RWPE1 (cell line): ENCODE results near the gene ADIPOR2.

ENCODE experiments used
- CTCF ChIA-PET: fragments of 350-600 bp; sonication (Branson Sonifier 250); formaldehyde crosslinking; extraction: SDS; loops from one replicate; lab custom pipeline; 2021; lab: Yijun Ruan, JAX
- POLR2A ChIA-PET: fragments of 400-600 bp; formaldehyde crosslinking; extraction: SDS; loops from one replicate; lab custom pipeline; 2020; ENCODE audit warnings: antibody characterized with exemption; ENCODE audit not compliant: low non-redundant PET; lab: Yijun Ruan, JAX
- DNase-seq: peaks from one replicate; pipeline ENCODE4 v3.0.0; 2012; ENCODE audit warnings: low spot score
- H3K27ac ChIP-seq: fragments of 450-650 bp; 2 replicates; pipeline ENCODE4 v1.5.1; 2017
- CTCF ChIP-seq: fragments of 450-650 bp; conservative IDR thresholded peaks from 2 replicates; pipeline ENCODE4 v1.5.1; 2017; ENCODE audit warnings: low read depth, mild to moderate bottlenecking

Gene ADIPOR2

GRCh38 chr12:1662761-1663439, 28.0 kb upstream of the ADIPOR2 start:
- H3K27ac ChIP-seq, result no peak overlapping the region
- no peak for DNase-seq
- TF ChIP-seq CTCF, result no peak
- ChIA-PET POLR2A (no interaction called here), CTCF (no interaction called here)

DNA sequence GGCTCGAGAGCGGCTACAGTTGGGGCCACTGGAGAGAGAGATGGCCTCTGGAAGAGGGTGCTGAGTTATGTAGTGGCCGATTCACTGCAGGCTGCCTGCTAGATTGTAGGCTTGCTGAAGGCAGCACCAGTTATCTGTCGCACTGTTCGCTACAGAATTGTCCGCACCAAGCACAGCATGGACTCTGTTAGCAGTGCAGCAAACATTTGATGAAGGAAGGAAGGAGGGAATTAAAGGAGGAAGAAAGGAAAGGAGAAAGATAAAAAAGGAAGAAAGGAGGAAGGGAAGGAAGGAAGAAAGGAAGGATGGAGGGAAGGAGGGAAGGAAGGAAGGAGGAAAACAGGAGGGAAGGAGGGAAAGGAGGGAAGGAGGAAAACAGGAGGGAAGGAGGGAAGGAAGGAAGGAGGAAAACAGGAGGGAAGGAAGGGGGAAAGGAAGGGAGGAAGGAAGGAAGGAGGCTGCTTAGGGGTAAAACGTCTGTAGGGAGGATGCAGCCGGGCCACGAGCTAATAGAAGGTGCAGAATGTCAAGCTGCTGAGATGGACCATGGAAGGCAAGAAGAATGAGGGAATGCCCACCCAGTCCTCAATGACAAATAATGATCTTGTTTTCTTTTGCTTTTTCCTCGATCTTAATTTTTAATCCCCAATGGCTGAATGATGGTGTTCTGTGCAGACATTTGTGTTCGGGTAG, 27.3 kb upstream of the ADIPOR2 start:
- POLR2A ChIA-PET, result interaction anchor here (0.5 kb wide), 1 partner anchor 23 kb away, joined by 6 read pairs; no protein-coding TSS in a partner anchor
- TF ChIP-seq CTCF, result no peak
- DNase-seq, result no peak
- CTCF ChIA-PET, result interaction anchor here (0.5 to 0.6 kb wide), 2 partner anchors 21 to 248 kb away, joined by 3 read pairs; no protein-coding TSS in a partner anchor
- no peak overlapping the region for H3K27ac ChIP-seq

GRCh38 chr12:1665366-1665765, 25.5 kb upstream of the ADIPOR2 start:
- POLR2A ChIA-PET, result no interaction called here
- DNase-seq, result no peak
- no peak for TF ChIP-seq CTCF
- CTCF ChIA-PET, result no interaction called here
- H3K27ac ChIP-seq, result no peak overlapping the region

DNA sequence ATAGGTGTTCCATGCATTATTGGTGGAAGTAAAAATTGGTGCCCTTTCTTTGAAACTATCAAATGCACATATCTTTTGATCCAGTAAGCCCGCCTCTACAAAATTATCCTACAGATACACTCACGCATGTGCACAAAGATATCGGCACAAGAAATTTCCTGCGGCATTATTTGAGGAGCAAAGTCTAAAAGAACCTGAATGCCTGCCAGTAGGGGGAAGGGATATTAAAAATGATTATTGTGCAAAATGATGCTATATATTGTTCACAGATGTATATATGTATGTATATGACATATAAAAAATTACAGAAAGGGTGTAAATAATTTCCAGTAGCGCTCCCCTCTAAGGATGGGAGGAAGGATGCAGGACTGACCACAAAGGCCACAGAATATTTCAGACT, 24.7 kb upstream of the ADIPOR2 start:
- no peak for DNase-seq
- ChIA-PET CTCF (no interaction called here), POLR2A (no interaction called here)
- no peak for TF ChIP-seq CTCF
- H3K27ac ChIP-seq, result no peak overlapping the region

DNA sequence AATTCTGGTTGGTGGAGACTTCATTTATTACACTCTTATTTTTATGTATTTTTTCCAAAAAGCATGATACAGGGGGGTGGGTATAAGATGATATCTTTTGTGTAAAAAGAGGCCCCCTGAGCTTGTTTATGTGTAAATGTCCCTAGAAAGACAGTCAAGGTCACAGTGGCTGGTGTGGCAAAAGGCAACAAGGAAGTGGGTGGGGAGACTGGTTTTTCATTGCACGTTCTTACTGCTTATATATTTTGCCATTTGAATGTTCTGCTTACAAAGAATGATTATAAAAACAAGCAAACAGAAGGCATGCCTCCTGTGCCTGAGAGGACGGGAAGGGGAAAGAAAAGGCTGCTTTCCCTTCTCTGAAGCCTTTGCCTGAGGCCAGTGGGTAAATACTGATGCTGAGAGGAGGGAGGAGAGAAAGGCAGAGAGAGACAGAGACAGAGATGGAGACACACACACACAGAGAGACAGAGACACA, 24.1 kb upstream of the ADIPOR2 start:
- ChIA-PET CTCF (no interaction called here), POLR2A (no interaction called here)
- no peak for TF ChIP-seq CTCF
- no peak for DNase-seq
- no peak overlapping the region for H3K27ac ChIP-seq

DNA sequence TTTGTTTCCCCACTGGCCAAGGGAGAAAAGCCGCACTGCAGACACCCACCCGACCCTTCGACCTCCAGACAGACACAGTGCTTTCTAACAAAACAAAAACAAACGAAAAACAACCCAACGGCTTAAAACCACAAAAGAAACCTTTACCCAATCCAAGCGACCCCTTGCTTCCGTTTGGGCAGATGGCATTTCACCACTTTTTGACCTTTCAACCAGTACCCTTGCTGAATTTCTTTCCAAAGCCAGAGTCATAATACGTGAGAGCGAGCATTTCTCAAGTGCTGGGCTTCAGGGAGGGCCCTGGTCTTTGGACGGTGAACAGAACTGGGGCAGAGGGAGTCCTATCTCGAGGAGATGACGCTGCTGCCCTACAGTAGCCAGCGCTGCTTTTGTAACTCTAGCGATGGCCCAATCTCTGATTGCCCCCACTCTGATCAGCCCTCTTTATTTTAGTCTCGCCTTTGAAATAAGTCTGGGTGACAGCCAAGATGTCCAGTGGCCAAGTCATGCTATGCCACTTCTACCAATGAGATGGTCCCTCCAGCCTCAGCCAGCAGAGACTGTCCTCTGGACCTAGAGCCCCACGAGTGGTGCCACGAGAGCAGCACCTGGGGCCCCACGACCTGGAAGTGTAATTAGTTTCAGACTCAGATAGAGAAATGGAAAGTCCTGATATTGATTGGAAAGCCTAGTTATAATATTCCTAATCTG, 21.9 kb upstream of the ADIPOR2 start:
- no peak for TF ChIP-seq CTCF
- H3K27ac ChIP-seq, result no peak overlapping the region
- CTCF ChIA-PET, result interaction anchor here (1.1 kb wide), 1 partner anchor 34 kb away, joined by 4 read pairs; no protein-coding TSS in a partner anchor
- POLR2A ChIA-PET, result no interaction called here
- DNase-seq, result no peak
